Activated CD8-positive, alpha-beta T cell treated with anti-CD3 and anti-CD28 coated beads for 36 hours (primary cell): ENCODE data around the gene SGK2. TPM values are rescaled to one million over a fixed set of nuclear protein-coding genes. Genes with fewer than 3 reads are reported as not detected.
"Not testable (repeated sequence)": the region's sequence is repeated elsewhere in the genome, so short reads cannot be mapped to it uniquely, and the experiment has no call there.

Source experiments
- ATAC-seq: fragments of 200-7000 bp; cut with Tn5 transposase; one replicate; pipeline ENCODE4 v1.10.0; 2021; ENCODE audit warnings: mild to moderate bottlenecking, moderate library complexity
- CTCF ChIA-PET: fragments of 350-600 bp; sonication (Branson Sonifier 250); formaldehyde crosslinking; loops from one replicate; lab custom pipeline; 2021; ENCODE audit warnings: antibody characterized with exemption; lab: Charles Lee
- POLR2A ChIA-PET: fragments of 350-600 bp; sonication (Branson Sonifier 250); formaldehyde crosslinking; loops from one replicate; lab custom pipeline; 2021; ENCODE audit warnings: antibody characterized with exemption; lab: Charles Lee
- DNase-seq: peaks from one replicate; pipeline ENCODE4 v3.0.0-alpha.2; 2020
- H3K27ac Mint-ChIP-seq: one replicate; pipeline ENCODE4 v1.8.0; 2021; ENCODE audit warnings: mild to moderate bottlenecking, mixed read lengths
- H3K27me3 Mint-ChIP-seq: one replicate; pipeline ENCODE4 v1.8.0; 2021; ENCODE audit warnings: mixed read lengths
- H3K36me3 Mint-ChIP-seq: one replicate; pipeline ENCODE4 v1.8.0; 2021; ENCODE audit warnings: low read depth, mixed read lengths
- H3K4me1 Mint-ChIP-seq: one replicate; pipeline ENCODE4 v1.8.0; 2021; ENCODE audit warnings: low read depth, mixed read lengths
- H3K4me3 Mint-ChIP-seq: one replicate; pipeline ENCODE4 v1.8.0; 2021; ENCODE audit warnings: mild to moderate bottlenecking, moderate library complexity, mixed read lengths
- H3K9me3 Mint-ChIP-seq: one replicate; pipeline ENCODE4 v1.8.0; 2021; ENCODE audit warnings: mixed read lengths
- intact Hi-C: fragments of 100-400 bp; cut with micrococcal nuclease; formaldehyde crosslinking; loops from one replicate; pipeline ENCODE4 v1.10.0; 2022
- total RNA-seq, 2 experiments: library from RNA; stranded (reverse); gene quantifications; one replicate each; pipeline ENCODE4 v1.2.3, GENCODE V29; 2021
- TF ChIP-seq, protein P1 (sequence below): fragments of 200-600 bp; IDR thresholded peaks from one replicate; pipeline ENCODE4 v1.8.0; 2022; ENCODE audit warnings: antibody characterized with exemption, mild to moderate bottlenecking

The SGK2 gene
- total RNA-seq, 2 experiments from 2014 or later = 0.16 to 0.50 TPM

DNA sequence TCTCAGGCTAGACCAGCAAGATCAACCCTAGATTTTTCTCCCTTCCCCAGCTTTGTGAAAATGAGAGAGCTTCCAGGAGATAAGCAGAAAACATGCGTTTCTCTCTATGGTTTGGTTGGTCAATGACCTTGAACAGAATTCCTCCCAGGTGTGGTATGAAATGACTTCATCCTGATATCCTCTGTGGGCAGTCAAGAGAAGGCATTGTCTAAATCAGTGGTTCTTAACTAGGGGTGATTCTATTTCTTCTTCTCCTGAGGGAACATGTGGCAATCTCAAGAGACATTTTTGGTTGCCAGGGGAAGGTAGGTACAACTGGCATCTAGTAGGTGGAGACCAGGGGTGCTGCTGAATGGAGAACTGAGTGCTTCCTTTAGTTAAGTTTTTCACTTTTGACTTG lies 44.3 kb downstream of the SGK2 start:
- H3K27me3 Mint-ChIP-seq = no peaks in the 10 kb centered on the region

DNA sequence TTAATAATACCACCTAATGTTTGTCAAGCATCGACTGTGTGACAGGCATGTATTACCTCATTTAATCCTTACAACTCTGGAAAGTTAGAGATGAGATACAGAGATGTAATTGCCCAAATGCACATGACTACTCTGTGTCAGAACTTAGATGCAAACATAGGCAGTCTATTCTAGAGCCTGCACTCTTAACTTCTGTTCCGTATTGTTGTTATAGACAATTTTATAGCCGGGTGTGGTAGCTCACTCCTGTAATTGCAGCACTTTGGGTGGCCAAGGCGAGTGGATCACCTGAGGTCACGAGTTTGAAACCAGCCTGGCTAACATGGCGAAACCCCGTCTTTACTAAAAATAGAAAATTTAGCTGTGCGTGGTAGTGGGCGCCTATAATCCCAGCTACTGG lies 46.9 kb downstream of the SGK2 start:
- H3K4me1 Mint-ChIP-seq = no peaks in the 10 kb centered on the region
- intact Hi-C loops = no loop called here
- CTCF ChIA-PET = no interaction called here

More for the DNA sequence above, 44.3 kb downstream of the SGK2 start:
- H3K4me1 Mint-ChIP-seq = no peaks in the 10 kb centered on the region
- DNase-seq = no peak
- no peak for ATAC-seq
- TF ChIP-seq, protein P1, sequence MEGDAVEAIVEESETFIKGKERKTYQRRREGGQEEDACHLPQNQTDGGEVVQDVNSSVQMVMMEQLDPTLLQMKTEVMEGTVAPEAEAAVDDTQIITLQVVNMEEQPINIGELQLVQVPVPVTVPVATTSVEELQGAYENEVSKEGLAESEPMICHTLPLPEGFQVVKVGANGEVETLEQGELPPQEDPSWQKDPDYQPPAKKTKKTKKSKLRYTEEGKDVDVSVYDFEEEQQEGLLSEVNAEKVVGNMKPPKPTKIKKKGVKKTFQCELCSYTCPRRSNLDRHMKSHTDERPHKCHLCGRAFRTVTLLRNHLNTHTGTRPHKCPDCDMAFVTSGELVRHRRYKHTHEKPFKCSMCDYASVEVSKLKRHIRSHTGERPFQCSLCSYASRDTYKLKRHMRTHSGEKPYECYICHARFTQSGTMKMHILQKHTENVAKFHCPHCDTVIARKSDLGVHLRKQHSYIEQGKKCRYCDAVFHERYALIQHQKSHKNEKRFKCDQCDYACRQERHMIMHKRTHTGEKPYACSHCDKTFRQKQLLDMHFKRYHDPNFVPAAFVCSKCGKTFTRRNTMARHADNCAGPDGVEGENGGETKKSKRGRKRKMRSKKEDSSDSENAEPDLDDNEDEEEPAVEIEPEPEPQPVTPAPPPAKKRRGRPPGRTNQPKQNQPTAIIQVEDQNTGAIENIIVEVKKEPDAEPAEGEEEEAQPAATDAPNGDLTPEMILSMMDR = no peak
- peaks cover 8% of the 10 kb centered on the region for H3K36me3 Mint-ChIP-seq
- ChIA-PET POLR2A (no interaction called here), CTCF (interaction anchor here (1.0 kb wide), 1 partner anchor 60 kb away, joined by 3 read pairs; no protein-coding TSS in a partner anchor)
- H3K9me3 Mint-ChIP-seq = no peaks in the 10 kb centered on the region
- no peak overlapping the region for H3K27ac Mint-ChIP-seq
- H3K4me3 Mint-ChIP-seq = no peak overlapping the region
- intact Hi-C loops = no loop called here

DNA sequence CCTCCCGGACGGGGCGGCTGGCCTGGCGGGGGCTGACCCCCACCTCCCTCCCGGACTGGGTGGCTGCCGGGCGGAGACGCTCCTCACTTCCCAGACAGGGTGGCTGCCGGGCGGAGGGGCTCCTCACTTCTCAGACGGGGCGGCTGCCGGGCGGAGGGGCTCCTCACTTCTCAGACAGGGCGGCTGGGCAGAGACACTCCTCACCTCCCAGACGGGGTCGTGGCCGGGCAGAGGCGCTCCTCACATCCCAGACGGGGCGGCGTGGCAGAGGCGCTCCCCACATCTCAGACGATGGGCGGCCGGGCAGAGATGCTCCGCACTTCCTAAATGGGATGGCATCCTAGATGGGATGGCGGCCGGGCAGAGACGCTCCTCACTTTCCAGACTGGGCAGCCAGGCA lies 48.5 kb downstream of the SGK2 start:
- H3K9me3 Mint-ChIP-seq, H3K4me3 Mint-ChIP-seq, H3K27ac Mint-ChIP-seq, intact Hi-C loops, POLR2A ChIA-PET, H3K4me1 Mint-ChIP-seq, DNase-seq, ATAC-seq, CTCF ChIA-PET, H3K36me3 Mint-ChIP-seq, H3K27me3 Mint-ChIP-seq: not testable (repeated sequence)

More for the DNA sequence above, 46.9 kb downstream of the SGK2 start:
- Mint-ChIP-seq H3K4me3 (no peak overlapping the region), H3K9me3 (no peaks in the 10 kb centered on the region), H3K27me3 (no peaks in the 10 kb centered on the region), H3K27ac (no peak overlapping the region), H3K36me3 (peaks cover 5% of the 10 kb centered on the region)
- DNase-seq (no peak), ATAC-seq (no peak)
- POLR2A ChIA-PET = no interaction called here
- TF ChIP-seq, protein P1 = no peak

DNA sequence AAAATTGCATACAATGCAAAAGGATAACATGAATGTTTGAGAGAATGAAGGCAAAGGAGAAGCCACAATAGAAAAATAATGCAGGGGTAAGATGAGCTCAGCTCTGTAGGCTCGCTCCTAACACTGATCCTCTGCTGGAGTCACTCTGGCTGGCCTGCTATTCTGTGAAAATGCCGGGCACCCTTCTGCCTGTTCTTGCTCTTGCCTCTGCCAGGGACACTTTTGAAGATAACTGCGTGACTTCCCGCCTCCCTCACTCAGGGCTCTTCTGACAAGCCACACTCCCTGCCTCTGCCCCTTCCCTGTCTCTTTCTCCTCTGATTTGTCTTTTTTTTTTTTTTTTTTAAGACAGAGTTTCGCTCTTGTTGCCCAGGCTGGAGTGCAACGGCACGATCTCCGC lies 72.8 kb downstream of the SGK2 start:
- ChIA-PET CTCF (no interaction called here), POLR2A (no interaction called here)
- no peak for ATAC-seq
- H3K36me3 Mint-ChIP-seq = peaks cover 12% of the 10 kb centered on the region
- no peaks in the 10 kb centered on the region for H3K27me3 Mint-ChIP-seq
- DNase-seq = no peak
- H3K4me1 Mint-ChIP-seq = no peaks in the 10 kb centered on the region
- TF ChIP-seq, protein P1 = no peak
- intact Hi-C loops = no loop called here
- H3K9me3 Mint-ChIP-seq = no peaks in the 10 kb centered on the region
- no peak overlapping the region for H3K4me3 Mint-ChIP-seq
- no peak overlapping the region for H3K27ac Mint-ChIP-seq

Other genes starting within 250 kb of the SGK2 start
- 100 to 1,000 TPM; 112 to 114 TPM for gene SRSF6, start 101.1 kb upstream of the SGK2 start, total RNA-seq
- gene L3MBTL1, start 51.3 kb upstream of the SGK2 start, total RNA-seq = 1 to 10 TPM; 7.0 to 7.3 TPM
- 10 to 100 TPM; 14.2 to 15.7 TPM for gene IFT52, start 31.9 kb downstream of the SGK2 start, total RNA-seq
- 10 to 100 TPM; 93.6 to 96.4 TPM for gene MYBL2, start 108.1 kb downstream of the SGK2 start, total RNA-seq
- gene GTSF1L, start 168.0 kb downstream of the SGK2 start, total RNA-seq = not detected